ENCODE results near the gene TAF1L.

- TF ChIP-seq, protein P1, sequence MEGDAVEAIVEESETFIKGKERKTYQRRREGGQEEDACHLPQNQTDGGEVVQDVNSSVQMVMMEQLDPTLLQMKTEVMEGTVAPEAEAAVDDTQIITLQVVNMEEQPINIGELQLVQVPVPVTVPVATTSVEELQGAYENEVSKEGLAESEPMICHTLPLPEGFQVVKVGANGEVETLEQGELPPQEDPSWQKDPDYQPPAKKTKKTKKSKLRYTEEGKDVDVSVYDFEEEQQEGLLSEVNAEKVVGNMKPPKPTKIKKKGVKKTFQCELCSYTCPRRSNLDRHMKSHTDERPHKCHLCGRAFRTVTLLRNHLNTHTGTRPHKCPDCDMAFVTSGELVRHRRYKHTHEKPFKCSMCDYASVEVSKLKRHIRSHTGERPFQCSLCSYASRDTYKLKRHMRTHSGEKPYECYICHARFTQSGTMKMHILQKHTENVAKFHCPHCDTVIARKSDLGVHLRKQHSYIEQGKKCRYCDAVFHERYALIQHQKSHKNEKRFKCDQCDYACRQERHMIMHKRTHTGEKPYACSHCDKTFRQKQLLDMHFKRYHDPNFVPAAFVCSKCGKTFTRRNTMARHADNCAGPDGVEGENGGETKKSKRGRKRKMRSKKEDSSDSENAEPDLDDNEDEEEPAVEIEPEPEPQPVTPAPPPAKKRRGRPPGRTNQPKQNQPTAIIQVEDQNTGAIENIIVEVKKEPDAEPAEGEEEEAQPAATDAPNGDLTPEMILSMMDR (conservative IDR thresholded peaks at IDR 0.05): peak; percentile 96
- TF ChIP-seq ZFX (IDR thresholded peaks at IDR 0.05): no peak
Observed at GRCh38 chr9:32579706-32580331, 55.6 kb downstream of the TAF1L start.

All from C4-2B (cell line).